A673 (cell line): ENCODE results near the gene ACOT12. TPM values are rescaled to one million over a fixed set of nuclear protein-coding genes. Genes with fewer than 3 reads are reported as not detected.

Experiments used
- BruUV-seq: library from RNA; stranded (reverse); fragments of 400-500 nt; replicated peaks from 2 replicates; lab custom pipeline; 2021; lab: Mats Ljungman, UMichigan
- CTCF ChIA-PET: fragments of 300-600 bp; sonication (Branson Sonifier 250); formaldehyde crosslinking; loops from one replicate; lab custom pipeline; 2022; ENCODE audit warnings: antibody characterized with exemption; lab: Charles Lee
- POLR2A ChIA-PET: fragments of 300-600 bp; sonication (Branson Sonifier 250); formaldehyde crosslinking; loops from one replicate; lab custom pipeline; 2022; ENCODE audit warnings: antibody characterized with exemption; ENCODE audit not compliant: low non-redundant PET; lab: Charles Lee
- DNase-seq: peaks from one replicate; pipeline ENCODE4 v3.0.0-alpha.2; 2015; ENCODE audit warnings: low spot score
- H3K27ac ChIP-seq: fragments of 200-600 bp; sonication (generic); 2 replicates; pipeline ENCODE4 v1.5.1; 2016; ENCODE audit warnings: mixed run types, low read depth, mild to moderate bottlenecking, mixed read lengths, antibody characterized with exemption, low read length; ENCODE audit not compliant: poor library complexity, severe bottlenecking
- H3K27me3 ChIP-seq: fragments of 200-600 bp; sonication (generic); replicated peaks from 2 replicates; pipeline ENCODE4 v1.6.1; 2017; ENCODE audit warnings: mixed run types, low read depth, mild to moderate bottlenecking, mixed read lengths, antibody characterized with exemption, low read length; ENCODE audit not compliant: insufficient read depth, poor library complexity
- H3K36me3 ChIP-seq: fragments of 200-600 bp; sonication (generic); 2 replicates; pipeline ENCODE4 v1.6.1; 2016; ENCODE audit warnings: mixed run types, mild to moderate bottlenecking, mixed read lengths, antibody characterized with exemption, low read length; ENCODE audit not compliant: insufficient read depth, poor library complexity, severe bottlenecking
- H3K4me1 ChIP-seq: fragments of 200-600 bp; sonication (generic); 2 replicates; pipeline ENCODE4 v1.6.1; 2017; ENCODE audit warnings: mixed run types, mild to moderate bottlenecking, mixed read lengths, antibody characterized with exemption, low read length; ENCODE audit not compliant: insufficient read depth, poor library complexity, severe bottlenecking
- H3K4me3 ChIP-seq: fragments of 200-600 bp; sonication (generic); 2 replicates; pipeline ENCODE4 v1.5.1; 2016; ENCODE audit warnings: low read depth, mixed run types, mild to moderate bottlenecking, mixed read lengths, low read length; ENCODE audit not compliant: poor library complexity, severe bottlenecking
- H3K9me3 ChIP-seq: fragments of 200-600 bp; sonication (generic); 2 replicates; pipeline ENCODE4 v1.6.1; 2016; ENCODE audit warnings: mixed run types, low read depth, mild to moderate bottlenecking, mixed read lengths, antibody characterized with exemption, low read length; ENCODE audit not compliant: poor library complexity, severe bottlenecking
- CTCF ChIP-seq: fragments of 300-800, 200-600 bp; sonication (generic); conservative IDR thresholded peaks from 2 replicates; pipeline ENCODE4 v1.5.1; 2017; ENCODE audit warnings: low read depth, mild to moderate bottlenecking, antibody characterized with exemption, low read length, moderate library complexity, mixed read lengths
- EZH2 ChIP-seq: fragments of 200-600 bp; sonication (generic); IDR thresholded peaks from 2 replicates; pipeline ENCODE4 v1.6.1; 2017; ENCODE audit warnings: borderline replicate concordance, low read depth, mild to moderate bottlenecking, mixed read lengths, antibody characterized with exemption, low read length; ENCODE audit not compliant: poor library complexity, severe bottlenecking
- intact Hi-C: fragments of 100-400 bp; cut with micrococcal nuclease; formaldehyde crosslinking; loops from one replicate; pipeline ENCODE4 v1.10.0; 2022; ENCODE audit not compliant: unreplicated experiment
- total RNA-seq: library from RNA; stranded (reverse); gene quantifications from 2 replicates; pipeline ENCODE4 v1.2.3, GENCODE V29; 2021

Gene ACOT12
- total RNA-seq, 1 experiment from 2014 or later: not detected

GRCh38 chr5:81360640-81361039, 33.3 kb downstream of the ACOT12 start:
- ChIA-PET CTCF (no interaction called here), POLR2A (no interaction called here)
- H3K4me1 ChIP-seq: no peaks in the 10 kb centered on the region
- no peaks in the 10 kb centered on the region for H3K9me3 ChIP-seq
- H3K27ac ChIP-seq: no peak overlapping the region
- intact Hi-C loops: no loop called here
- H3K36me3 ChIP-seq: no peaks in the 10 kb centered on the region
- no TSS peak for BruUV-seq
- no peak for DNase-seq
- no peak for TF ChIP-seq EZH2
- no peak for TF ChIP-seq CTCF
- H3K27me3 ChIP-seq: no peaks in the 10 kb centered on the region
- H3K4me3 ChIP-seq: no peak overlapping the region

GRCh38 chr5:81359881-81360280, 34.1 kb downstream of the ACOT12 start:
- intact Hi-C loops: no loop called here
- Histone ChIP-seq H3K36me3 (no peaks in the 10 kb centered on the region), H3K9me3 (no peaks in the 10 kb centered on the region), H3K27me3 (no peaks in the 10 kb centered on the region), H3K4me1 (no peaks in the 10 kb centered on the region), H3K27ac (no peak overlapping the region), H3K4me3 (no peak overlapping the region)
- POLR2A ChIA-PET: no interaction called here
- DNase-seq: no peak
- BruUV-seq: no TSS peak
- no peak for TF ChIP-seq CTCF
- no peak for TF ChIP-seq EZH2
- CTCF ChIA-PET: no interaction called here

GRCh38 chr5:81359108-81359507, 34.8 kb downstream of the ACOT12 start:
- no TSS peak for BruUV-seq
- H3K4me1 ChIP-seq: no peaks in the 10 kb centered on the region
- TF ChIP-seq EZH2 (no peak), CTCF (no peak)
- no peak overlapping the region for H3K27ac ChIP-seq
- CTCF ChIA-PET: no interaction called here
- H3K9me3 ChIP-seq: no peaks in the 10 kb centered on the region
- H3K27me3 ChIP-seq: no peaks in the 10 kb centered on the region
- DNase-seq: peak; percentile 38
- POLR2A ChIA-PET: no interaction called here
- intact Hi-C loops: no loop called here
- no peaks in the 10 kb centered on the region for H3K36me3 ChIP-seq
- H3K4me3 ChIP-seq: no peak overlapping the region
